HG02678 (cell line): ENCODE results near the gene LCOR.

ENCODE experiments used
- ATAC-seq: cut with Tn5 transposase; IDR thresholded peaks from one replicate; pipeline ENCODE4 v1.9.1; 2021; ENCODE audit warnings: mild to moderate bottlenecking, moderate library complexity; ENCODE audit not compliant: unreplicated experiment

The LCOR gene

DNA sequence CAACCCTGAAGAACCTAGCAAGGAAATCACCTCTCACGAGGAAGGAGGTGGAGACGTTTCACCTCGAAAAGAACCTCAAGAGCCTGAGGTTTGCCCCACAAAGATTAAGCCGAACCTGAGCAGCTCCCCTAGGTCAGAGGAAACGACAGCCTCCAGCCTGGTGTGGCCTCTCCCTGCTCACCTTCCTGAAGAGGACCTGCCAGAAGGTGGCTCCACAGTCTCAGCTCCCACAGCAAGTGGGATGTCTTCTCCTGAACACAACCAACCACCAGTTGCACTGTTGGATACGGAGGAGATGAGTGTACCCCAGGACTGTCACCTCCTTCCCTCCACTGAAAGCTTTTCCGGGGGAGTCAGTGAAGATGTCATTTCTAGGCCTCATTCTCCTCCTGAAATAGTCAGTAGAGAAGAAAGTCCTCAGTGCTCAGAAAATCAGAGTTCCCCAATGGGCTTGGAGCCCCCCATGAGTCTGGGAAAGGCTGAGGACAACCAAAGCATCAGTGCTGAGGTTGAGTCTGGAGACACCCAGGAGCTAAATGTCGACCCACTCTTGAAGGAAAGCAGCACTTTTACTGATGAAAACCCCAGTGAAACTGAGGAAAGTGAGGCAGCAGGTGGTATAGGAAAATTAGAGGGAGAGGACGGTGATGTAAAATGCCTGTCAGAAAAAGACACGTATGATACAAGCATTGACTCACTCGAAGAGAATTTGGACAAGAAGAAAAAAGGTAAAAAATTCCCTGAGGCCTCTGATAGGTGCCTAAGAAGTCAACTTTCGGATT, 150.2 kb downstream of the LCOR start:
- ATAC-seq: no peak

DNA sequence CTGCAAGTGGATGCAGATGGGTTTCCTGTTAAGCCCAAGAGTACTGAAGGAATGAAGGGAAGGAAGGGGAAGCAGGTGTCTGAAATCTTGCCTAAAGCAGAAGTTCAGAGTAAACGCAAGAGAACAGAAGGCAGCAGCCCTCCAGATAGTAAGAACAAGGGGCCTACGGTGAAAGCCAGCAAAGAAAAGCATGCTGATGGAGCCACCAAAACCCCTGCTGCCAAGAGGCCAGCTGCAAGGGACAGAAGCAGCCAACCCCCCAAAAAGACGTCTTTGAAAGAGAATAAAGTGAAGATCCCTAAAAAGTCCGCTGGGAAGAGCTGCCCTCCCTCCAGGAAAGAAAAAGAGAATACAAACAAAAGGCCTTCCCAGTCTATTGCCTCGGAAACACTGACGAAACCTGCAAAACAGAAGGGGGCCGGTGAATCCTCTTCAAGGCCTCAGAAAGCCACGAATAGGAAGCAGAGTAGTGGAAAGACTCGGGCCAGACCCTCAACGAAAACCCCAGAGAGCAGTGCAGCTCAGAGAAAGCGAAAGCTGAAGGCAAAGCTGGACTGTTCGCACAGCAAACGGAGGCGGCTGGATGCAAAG, 152.5 kb downstream of the LCOR start:
- ATAC-seq: peak; percentile 92

DNA sequence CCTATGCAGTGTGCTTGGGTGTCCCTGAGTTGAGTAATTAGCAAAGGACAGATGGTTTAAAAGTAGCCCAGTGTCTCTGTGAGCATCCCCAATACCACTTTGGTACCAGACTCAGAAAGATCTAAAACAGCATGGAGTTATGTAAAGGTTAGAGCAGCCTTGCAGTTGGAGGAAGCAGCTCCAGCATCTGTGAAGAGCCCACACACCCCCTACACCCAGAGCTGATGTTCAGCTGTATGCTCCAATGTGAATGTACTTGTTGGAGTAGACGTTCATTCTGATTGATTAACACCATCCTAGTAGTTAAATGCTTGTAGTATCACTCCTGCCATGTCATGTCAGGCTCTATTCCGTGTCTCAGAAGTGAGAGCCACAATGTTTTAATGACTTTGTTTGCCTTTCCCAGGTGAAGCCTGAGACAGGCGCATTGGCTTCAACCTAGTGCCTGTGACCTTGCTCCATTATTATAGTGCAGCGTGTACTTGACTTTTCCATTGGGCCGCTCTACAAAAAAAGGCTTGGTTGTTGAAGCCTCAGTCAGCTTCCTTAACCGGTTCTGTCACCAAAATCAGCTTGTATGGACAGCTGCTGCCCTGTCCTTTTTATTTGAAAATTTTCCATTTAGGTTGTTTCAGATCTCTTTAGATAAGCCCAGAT, 154.2 kb downstream of the LCOR start:
- ATAC-seq: no peak

DNA sequence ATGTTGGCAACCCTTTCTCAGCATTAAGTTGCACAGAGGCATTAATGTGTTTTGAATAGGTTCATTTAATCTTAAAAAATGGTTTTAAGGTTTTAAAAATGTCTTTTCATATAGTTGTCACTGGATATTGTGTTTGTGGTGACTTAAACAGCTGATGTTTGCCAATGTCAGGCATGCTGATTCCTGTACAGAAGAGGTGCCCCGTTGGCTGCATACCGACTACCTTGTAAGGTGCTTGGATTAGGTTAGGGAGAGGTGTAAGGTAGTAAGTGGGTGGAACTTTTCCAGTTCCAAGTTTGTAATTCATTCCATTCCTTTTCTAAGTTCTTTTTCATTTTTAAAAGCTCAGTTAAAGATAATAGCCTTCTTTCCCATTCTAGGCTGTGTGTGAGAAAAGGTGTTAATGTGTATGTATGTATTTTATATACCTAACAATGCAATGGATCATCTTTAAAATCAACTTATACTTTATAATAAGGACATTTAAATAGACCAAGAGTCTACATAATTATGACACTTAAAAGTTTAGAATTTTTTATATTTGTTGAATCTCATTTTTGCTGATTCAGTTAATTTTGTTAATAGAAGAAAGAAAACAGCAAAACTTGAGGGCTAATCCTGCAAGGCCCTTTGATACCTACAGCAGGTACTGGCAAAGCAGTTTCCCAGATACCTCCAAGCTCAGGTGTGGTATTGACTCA, 155.2 kb downstream of the LCOR start:
- ATAC-seq: no peak

DNA sequence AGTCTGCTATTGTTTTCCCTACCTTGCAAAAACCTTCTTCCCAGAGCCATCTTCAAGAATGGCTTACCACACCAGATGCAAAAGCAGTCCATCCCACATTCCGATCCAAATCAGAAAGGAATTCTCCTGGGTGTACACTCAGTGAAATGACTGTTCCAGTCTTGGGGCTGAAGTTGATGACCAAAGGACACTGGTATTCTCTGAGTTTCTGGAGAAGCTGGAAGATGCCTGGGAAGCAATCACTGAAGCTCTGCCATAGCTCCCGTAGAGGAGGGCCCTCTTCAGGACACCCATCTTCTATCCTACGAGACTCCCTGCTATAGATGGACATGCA, 155.7 kb downstream of the LCOR start:
- ATAC-seq: no peak

DNA sequence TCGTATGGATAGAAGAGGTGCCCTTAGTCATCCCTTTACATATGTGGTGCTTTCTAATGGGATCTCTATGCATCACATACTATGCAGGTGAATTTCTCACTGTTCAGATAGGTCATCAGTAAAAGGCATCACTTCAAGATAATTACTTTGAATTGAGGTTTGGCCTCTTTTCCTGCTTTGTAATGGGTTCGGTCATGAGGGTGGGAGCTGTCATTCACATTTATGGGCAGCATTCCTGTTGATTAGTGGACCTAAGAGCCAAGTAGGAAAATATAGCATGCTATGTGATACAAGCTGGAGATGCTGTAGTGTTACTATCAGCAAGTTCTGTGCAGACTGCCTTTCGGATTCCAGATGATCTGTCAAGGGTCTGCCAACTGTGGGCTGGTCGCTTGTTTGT, 156.3 kb downstream of the LCOR start:
- no peak for ATAC-seq

DNA sequence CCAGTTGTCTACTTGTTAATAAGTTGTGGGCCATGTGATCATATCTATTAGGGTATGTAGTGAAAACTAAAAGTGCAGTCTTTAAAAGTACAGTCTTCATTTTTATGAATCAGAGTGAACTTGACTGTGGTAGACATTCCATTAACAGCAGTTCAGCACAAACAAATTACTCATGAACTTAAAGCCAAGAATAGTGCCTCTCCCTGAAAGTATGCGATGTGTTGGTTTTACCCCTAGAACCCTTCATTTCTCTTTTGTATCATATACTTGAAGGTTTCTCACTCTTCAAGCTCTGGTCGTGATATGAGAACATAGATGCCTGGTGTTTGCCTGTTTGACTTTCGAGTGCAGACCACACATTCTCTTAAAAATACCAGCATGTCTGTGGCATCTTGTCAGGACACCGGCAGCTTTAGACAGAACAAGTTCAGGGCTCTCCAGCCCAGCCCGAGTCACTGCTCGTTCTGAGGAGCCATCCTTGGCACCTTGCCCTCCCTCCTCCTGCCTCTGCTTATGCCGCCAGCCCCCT, 159.3 kb downstream of the LCOR start:
- peak; percentile 53 for ATAC-seq

DNA sequence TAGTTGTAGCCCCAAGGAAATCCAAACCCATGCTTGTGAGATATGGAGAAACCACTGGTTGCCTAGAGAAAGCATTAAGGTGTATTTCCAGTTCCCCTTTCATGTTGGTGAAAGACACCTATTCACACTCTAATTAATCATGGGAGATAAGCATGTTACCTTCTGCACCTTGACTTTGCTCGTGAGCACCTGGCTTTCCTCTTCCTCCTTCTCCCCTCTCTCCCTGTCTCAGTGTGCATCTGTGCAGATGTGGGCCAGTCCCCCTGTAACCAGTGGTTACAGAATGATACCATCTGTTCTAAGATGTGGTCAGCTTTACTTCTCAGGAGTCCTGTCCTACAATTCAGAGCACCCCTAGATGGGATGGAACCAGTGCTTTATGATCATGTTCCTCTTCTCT, 160.6 kb downstream of the LCOR start:
- ATAC-seq: peak; percentile 68

DNA sequence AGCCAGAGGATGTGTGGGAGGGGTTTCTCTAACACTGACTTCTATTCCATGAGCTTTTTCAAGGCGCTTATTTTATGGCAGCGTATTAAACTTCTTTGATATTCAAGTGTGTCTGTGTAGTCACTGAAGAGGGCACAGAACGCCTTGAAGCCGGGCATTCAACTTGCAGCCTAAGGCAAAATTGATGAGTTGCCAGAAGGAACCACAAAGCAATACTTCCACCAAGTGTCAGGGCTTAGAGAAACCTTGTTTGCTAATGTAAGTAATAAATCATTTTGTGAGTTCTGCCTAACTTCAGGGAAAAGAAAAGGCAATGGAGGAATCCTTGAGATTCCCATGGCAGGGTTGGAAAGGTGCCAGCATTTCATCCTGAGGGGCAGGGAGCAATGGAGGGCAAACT, 163.8 kb downstream of the LCOR start:
- no peak for ATAC-seq

DNA sequence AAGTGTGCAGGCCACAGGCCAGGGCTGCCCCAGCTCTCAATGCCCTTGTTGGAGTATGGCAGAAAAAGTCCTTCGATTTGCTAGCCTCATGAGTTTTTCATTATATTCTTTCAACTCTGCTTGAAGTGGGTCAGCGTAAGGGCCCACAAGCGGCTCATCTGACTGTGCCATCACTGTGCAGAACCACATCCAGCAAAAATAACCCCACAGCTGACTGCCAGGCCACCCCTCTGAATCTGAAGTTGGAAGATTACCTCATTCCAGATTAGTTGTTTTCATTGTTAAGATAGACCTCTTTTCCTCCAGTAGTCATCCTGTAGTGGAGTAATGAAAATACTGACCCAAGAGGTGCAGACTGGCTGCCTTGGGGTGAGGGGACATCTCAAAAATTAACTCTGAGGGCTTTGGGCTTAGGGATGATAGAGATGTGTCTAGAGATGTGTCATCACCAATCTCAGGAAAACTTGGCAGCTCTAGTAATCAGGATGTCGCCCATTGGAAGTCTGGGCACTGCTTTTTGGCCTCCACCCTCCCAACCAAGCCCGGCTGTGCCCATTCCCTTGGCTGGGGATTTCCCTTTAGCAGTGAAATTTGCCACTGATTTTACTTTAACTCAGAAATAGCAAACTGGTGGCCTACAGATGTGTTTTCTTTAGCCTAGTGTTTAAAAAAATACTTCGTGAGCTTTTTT, 164.3 kb downstream of the LCOR start:
- no peak for ATAC-seq

DNA sequence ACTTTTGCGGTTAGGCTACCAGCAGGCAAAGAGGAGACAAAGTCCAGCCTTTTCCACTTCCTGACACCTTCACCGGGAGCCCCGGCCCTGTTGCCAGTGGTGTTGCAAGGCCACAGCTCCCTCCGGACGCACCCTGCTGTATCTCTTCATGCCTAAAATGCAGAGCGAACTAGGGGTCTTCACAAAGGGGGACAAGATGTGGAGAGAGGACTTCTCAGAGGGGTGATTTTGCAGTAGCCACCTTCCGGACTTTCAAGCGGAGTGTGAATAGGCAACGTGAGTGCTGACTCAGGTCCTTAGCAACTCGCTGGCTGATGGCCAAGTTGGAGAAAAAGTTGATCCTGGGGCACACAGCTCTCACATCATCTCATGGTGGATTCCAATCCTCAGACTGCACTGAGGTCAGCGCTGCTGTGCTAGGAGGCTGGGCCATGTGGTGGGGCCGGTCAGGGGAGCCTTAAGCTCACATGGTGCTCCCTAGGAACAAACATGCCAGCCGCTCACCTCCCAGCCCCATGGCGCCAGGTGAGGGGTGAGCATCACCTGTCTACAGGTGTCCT, 166.3 kb downstream of the LCOR start:
- ATAC-seq: no peak

DNA sequence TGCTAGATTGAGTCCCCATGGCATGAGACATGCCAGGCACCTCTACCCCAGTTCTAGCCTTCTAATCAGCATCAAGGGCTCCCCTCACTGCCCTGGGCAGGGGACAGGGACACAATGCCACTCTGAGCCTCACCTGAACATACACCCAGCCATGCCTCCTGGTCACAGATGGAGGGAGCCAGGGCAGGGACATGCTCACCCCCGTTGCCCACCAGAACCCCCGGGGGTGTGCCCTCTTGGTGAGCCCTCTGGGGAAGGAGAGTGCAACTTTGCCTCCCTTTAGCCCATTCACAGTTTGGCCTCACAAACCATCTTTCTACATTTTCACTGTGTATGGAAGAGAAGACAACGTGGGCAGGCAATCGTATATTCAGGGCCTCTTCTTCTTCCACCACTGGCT, 167.2 kb downstream of the LCOR start:
- no peak for ATAC-seq

DNA sequence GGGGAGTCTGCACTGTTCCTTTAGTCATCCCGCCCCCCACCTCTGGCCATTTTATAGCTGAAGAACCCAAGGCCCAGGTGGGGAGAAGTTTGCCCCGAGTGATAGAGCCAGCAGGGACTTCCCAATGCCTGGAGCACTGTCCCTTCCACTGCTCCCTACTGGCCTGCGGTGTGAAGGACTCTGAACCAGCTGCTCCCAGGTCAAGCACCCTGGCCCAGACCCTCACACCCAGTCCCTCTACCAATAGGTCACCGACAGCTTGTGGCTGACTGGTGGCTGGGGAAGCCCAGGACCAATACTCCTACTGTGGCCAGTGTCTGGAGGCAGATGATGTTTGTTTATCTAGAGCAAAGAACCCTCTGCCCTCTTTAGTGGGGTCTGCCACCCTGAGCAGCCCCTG, 167.9 kb downstream of the LCOR start:
- no peak for ATAC-seq

DNA sequence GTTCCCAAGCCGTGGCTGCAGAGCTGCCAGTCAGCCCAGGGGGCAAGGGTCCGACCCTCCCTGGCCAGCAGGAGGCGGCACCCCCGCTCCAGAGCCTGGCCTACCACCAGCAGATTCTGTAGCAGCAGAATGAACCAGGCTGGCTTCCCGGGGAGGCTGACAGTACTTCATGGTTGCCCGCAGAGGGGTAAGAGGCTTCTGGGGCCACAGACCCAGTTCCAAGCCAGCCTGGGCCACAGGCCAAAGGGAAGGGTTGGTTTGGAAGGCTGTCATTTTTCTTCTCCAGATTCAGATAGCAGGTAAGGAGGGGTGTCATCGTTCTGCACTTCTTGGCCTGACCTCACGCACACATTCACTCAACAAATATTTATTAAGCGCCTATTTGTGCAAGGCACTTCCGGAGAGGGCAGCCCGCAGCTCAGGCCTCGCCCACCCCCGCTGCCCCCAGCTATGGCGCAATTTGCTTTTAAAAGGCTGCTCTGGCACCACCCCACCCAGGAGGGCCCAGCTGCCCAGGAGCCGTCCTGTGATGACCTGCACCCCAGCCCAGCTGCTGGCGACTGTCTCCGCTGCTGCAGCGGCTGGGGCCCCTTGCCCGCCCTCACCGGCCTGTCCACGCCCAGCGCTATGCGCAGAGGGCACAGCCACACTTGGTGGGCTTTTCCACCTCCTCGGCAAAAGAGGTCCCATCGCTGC, 168.5 kb downstream of the LCOR start:
- ATAC-seq: no peak

DNA sequence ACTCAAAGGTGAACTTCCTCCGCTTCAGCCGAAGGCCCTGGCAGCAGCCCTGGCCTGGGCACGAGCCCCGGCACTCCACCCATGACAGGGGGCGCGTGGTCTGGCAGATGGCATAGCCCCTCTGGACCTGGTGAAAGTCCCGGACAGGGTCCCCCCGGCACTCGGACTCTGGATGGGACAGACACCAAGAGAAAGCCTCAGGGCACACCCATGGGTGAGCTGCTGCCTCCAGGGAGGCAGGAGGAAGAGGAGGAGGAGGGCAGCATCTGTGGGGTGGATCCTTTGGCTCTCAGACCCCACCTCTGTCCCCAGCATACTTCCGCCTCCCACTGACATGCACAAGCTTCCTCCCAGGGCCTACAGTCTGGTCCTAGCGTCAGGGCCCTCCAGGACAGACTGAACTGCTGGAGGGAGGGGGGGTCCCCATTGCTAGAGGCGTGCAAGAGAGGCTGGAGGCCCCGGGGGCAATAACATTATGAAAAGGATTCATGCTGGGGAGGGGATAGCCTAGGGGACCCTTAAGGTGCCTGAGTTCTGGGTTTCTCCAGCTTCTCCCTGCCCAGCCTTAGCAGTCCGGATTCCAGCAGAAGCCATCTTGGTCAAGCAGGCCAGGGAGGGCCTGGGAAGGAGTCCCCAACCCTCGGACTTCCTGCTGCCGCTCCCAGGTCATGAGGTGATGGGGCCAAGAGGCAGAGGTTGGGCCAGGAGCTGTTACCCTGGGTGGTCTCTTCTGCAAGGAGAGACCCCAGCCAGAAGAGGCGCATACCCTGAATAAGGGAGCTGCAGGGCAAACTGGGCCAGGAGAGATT, 169.3 kb downstream of the LCOR start:
- ATAC-seq: no peak

DNA sequence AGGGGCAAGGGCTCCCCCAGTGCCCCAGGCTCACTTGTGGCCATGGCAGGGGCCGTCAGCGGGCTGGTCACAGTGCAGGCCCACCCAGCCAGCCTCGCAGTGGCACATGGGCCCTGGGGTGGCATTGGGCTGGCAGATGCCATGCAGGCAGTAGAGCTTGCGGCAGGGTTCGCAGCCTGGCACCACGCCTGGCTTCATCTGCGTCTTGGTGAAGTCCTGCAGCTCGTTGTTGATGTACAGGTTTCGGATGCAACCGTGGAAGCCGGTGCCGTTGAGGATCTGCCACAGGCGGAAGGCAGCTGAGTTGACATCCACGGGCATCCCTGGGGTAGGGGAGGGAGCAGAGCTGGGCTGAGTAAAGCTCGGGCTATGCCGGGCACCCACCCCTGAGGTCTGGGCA, 170.6 kb downstream of the LCOR start:
- ATAC-seq: no peak

DNA sequence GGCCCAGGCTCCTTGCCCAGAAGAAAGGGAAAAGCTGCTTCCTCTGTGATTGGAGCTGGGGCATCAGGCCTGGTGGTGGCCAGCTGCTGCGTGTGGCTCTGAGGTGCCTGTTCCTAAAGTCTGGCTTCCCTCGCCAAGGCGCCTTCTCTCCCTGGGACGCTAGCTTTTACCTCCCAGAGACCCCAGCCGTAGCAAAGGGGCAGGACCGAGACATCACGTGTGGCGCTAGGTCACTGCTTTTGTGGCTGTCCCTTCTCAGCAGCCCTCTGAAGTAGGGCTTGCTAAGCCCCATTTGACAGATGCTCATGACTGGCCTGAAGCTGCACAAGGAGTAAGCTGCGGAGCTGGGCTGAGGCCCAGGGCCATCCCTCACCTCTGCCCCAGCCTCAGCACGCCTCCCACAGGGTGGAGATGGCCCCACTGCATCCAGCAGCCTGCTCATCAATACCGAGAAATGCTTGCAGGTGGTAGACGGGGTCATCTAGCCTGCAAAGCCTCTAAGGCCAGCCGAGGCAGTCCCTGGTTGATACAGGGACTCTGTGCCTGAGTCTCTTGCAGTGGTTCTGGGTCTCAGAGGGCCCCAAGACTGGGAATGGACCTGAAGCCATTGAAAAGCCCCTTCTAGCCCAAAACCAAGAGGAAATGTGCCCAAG, 171.2 kb downstream of the LCOR start:
- ATAC-seq: no peak

DNA sequence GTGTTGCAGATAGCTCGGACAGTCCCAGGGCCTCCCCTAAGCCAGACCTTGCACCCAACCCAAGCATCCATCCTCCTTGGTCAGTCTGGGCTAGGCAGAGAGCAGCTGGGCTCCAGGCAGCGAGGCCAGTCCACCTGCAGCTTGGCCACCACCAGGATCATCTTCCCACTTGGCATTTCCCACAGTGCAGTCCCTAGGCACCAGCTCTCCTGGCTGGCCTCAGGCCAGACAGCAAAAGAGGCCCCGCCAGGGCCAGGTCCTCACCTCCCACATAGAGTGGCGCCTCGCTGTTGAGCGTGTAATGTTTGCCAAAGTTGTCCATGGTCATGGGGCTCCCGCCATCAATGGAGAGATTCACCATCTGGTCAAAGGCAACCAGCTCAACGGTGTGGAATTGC, 171.7 kb downstream of the LCOR start:
- ATAC-seq: no peak

DNA sequence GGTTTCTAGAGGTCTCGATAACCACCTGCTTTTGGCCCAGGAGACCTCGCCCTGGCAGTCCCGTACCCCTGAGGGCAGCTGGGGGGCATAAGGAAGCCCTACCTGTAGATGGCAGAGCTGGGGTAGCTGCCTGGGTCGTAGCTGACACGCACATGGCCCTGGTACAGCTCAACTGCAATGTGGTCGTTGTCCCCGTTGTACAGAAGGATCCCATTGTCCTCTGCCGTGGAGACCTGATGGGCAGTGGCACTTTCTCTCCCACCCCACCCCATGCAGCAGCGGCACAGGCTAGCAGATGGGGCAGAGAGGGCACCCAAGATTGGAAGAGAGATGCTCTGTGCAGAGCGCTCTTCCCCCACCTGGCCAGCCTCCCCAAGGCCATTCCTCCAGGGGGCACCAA, 172.5 kb downstream of the LCOR start:
- ATAC-seq: no peak
